HUES6 (cell line): ENCODE measurements around the gene TXNRD3.

Experiments
- H3K27ac ChIP-seq: 2 replicates; pipeline ENCODE4 v1.7.0; 2013; ENCODE audit warnings: low read depth, mild to moderate bottlenecking, low read length, inconsistent platforms
- H3K27me3 ChIP-seq: 2 replicates; pipeline ENCODE4 v1.6.1; 2013; ENCODE audit warnings: low read length; ENCODE audit not compliant: control insufficient read depth, insufficient read depth
- H3K36me3 ChIP-seq: 2 replicates; pipeline ENCODE4 v1.6.1; 2013; ENCODE audit warnings: low read length; ENCODE audit not compliant: control insufficient read depth, insufficient read depth
- H3K4me1 ChIP-seq: 2 replicates; pipeline ENCODE4 v1.6.1; 2013; ENCODE audit warnings: low read length; ENCODE audit not compliant: control insufficient read depth, insufficient read depth
- H3K4me3 ChIP-seq: 2 replicates; pipeline ENCODE4 v1.5.1; 2013; ENCODE audit warnings: low read depth, low read length
- H3K9ac ChIP-seq: one replicate; pipeline ENCODE4 v1.6.1; 2013; ENCODE audit warnings: mild to moderate bottlenecking, low read length
- H3K9me3 ChIP-seq: 2 replicates; pipeline ENCODE4 v1.6.1; 2013; ENCODE audit warnings: low read depth, low read length; ENCODE audit not compliant: control insufficient read depth, insufficient read depth

TXNRD3 gene

GRCh38 chr3:126661532-126662364 lies 6.8 kb upstream of the TXNRD3 start:
- no peak overlapping the region for H3K9ac ChIP-seq
- H3K4me3 ChIP-seq, result no peak overlapping the region
- peaks cover 24% of the 10 kb centered on the region; the same call in 1 of the 2 replicates for H3K27me3 ChIP-seq
- H3K36me3 ChIP-seq, result no peaks in the 10 kb centered on the region
- no peaks in the 10 kb centered on the region; the same call in 1 of the 2 replicates for H3K9me3 ChIP-seq
- no peak overlapping the region for H3K27ac ChIP-seq
- no peaks in the 10 kb centered on the region for H3K4me1 ChIP-seq

DNA sequence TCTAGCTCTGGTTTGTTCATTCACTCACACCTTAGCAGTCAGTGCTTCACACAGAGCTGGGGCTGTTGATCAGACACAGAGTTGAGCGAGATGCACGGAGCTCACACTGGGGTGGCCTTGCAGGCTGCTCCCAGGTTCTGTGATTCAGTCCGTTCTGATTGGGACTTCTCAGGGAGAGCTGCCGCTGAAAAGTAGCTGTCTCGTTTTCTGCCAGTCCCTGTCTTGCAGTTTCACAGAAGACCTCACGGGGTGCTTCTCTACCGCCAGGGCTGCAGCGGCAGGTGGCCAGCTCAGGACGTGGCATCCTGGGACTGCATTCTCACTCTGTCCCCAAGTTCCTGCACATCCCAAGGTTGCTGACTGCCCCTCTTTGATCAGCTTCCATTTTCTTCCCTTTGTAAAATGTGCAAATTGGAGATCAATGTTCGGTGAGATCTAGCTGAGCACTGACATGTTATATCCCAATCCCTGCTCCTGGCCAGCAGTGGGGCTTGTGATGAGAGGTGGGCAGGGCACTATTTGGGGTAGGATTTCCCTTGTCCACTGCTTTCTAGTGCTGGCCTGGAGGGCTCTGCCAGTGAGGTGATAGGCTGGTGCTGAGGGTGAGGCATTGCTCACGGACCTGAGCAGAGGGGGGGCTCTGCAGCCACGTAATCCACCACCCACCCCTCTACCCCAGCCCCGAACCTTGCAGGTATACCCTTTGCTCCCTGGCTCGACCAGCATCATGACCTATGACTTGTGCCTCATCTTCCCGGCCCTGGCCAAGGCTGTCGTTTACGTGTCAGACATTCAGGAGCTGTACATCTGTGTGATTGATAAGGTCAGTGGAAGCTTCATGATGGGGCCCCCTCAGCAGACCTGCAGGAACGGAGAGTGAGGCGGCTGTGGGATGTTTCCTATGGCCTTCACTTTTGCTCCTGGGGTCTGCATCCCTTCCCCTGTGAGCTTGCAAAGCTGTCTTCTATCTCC lies 5.3 kb upstream of the TXNRD3 start:
- Histone ChIP-seq H3K4me1 (no peaks in the 10 kb centered on the region), H3K27me3 (peaks cover 39% of the 10 kb centered on the region), H3K27ac (no peak overlapping the region), H3K9ac (no peak overlapping the region), H3K4me3 (no peak overlapping the region), H3K36me3 (no peaks in the 10 kb centered on the region), H3K9me3 (no peaks in the 10 kb centered on the region; the same call in 1 of the 2 replicates)

DNA sequence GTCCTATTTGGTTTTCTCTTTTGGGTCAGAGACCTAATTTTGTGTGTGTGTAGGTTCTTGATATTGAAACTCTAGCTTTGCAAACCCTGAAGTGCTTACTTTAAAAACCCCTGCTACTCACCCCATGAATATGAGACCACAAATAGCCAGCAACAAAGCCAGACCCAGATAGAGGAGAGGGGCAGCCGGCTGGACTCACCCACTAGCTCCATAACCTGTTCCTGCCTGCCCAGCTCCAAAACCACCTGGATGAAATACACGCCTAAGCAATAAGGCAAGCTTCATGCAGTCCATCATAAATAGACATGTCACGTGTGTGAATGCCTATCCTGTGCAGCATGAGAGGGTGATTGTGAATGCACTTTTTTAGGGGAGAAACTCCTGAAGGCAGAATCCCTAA lies 3.7 kb upstream of the TXNRD3 start:
- Histone ChIP-seq H3K36me3 (no peaks in the 10 kb centered on the region), H3K27ac (no peak overlapping the region), H3K4me1 (peaks cover 4% of the 10 kb centered on the region; the same call in 1 of the 2 replicates), H3K9me3 (no peaks in the 10 kb centered on the region; the same call in 1 of the 2 replicates), H3K9ac (no peak overlapping the region), H3K27me3 (peaks cover 54% of the 10 kb centered on the region), H3K4me3 (no peak overlapping the region)

DNA sequence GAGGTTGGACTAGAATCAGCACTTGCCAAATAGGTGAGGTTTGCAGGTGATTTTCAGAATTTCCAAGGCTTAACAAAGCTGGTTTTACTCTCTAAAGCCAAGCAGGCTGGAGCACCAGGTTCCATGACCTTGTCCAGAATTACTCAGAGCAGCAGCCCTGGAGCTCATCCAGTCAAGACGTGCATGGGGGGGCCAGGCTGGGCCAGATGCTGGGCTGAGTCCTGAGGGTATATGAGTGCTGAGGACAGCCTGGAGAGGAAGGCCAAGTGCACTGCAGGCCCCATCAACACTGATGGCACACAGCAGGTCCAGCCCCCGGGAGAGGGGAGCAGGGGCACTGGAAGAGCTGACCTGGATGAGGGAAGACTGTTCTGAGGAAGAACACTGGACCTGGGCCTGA lies 3.0 kb upstream of the TXNRD3 start:
- H3K27ac ChIP-seq, result no peak overlapping the region

GRCh38 chr3:126656371-126657134 lies 1.6 kb upstream of the TXNRD3 start:
- H3K36me3 ChIP-seq, result no peaks in the 10 kb centered on the region
- H3K9me3 ChIP-seq, result no peaks in the 10 kb centered on the region; the same call in 1 of the 2 replicates
- no peak overlapping the region for H3K27ac ChIP-seq
- H3K9ac ChIP-seq, result no peak overlapping the region
- peaks cover 61% of the 10 kb centered on the region for H3K27me3 ChIP-seq
- H3K4me3 ChIP-seq, result no peak overlapping the region
- peaks cover 4% of the 10 kb centered on the region; the same call in 1 of the 2 replicates for H3K4me1 ChIP-seq

More for the DNA sequence above, 3.0 kb upstream of the TXNRD3 start:
- Histone ChIP-seq H3K36me3 (no peaks in the 10 kb centered on the region), H3K4me3 (no peak overlapping the region), H3K27me3 (peaks cover 55% of the 10 kb centered on the region), H3K9ac (no peak overlapping the region), H3K9me3 (no peaks in the 10 kb centered on the region; the same call in 1 of the 2 replicates), H3K4me1 (peaks cover 4% of the 10 kb centered on the region; the same call in 1 of the 2 replicates)

DNA sequence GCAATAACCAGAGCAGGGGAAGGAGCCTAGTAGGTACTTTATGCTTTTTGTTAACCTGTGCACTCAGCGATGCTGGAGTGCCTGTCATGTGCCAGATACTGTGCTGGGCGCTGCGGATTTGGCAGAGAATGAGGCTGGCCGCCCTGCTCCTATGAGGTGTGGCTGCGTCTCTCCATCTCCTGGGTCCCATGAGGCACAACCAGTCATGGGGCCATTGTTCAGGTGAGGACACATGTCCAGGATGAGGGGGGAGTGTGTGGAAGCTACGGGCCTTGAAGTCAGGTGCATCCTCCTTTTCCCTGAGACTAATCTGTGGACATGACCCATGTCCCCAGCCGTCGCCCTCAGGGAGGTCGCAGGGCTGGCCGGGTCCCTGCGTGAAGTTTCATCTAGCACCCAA lies 963 bp upstream of the TXNRD3 start:
- peaks cover 58% of the 10 kb centered on the region for H3K27me3 ChIP-seq
- no peaks in the 10 kb centered on the region for H3K9me3 ChIP-seq
- H3K36me3 ChIP-seq, result no peaks in the 10 kb centered on the region
- no peak overlapping the region for H3K9ac ChIP-seq
- peaks cover 4% of the 10 kb centered on the region; the same call in 1 of the 2 replicates for H3K4me1 ChIP-seq
- H3K4me3 ChIP-seq, result no peak overlapping the region
- H3K27ac ChIP-seq, result no peak overlapping the region

DNA sequence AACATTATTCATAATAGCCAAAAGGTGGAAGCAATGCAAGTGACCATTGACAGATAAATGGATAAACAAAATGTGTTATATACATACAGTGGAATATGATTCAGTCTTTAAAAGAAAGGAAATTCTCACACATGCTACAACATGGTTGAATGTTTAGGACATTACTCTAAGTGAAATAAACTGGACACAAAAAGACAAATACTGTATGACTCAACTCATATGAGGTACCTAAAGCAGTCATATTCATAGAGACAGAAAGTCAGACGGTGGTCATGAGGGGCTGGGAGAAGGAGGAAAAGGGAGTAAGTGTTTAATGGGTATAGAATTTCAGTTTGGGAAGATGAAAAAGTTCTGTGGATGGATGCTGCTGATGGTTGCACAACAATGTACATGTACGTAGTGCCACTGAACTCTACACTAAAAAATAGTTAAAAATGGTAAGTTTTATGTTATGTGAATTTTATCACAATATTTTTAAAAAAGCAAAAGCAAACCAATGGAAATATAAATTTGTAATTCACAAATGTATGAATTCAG lies 5.3 kb downstream of the TXNRD3 start:
- Histone ChIP-seq H3K27me3 (peaks cover 22% of the 10 kb centered on the region), H3K9me3 (no peaks in the 10 kb centered on the region), H3K27ac (no peak overlapping the region), H3K36me3 (no peaks in the 10 kb centered on the region), H3K4me3 (no peak overlapping the region), H3K4me1 (peaks cover 4% of the 10 kb centered on the region; the same call in 1 of the 2 replicates), H3K9ac (no peak overlapping the region)

GRCh38 chr3:126646674-126647073 lies 8.2 kb downstream of the TXNRD3 start:
- Histone ChIP-seq H3K4me3 (no peak overlapping the region), H3K27me3 (no peaks in the 10 kb centered on the region), H3K36me3 (peaks cover 4% of the 10 kb centered on the region; the same call in 1 of the 2 replicates), H3K9ac (no peak overlapping the region), H3K4me1 (no peaks in the 10 kb centered on the region), H3K9me3 (no peaks in the 10 kb centered on the region), H3K27ac (no peak overlapping the region)

DNA sequence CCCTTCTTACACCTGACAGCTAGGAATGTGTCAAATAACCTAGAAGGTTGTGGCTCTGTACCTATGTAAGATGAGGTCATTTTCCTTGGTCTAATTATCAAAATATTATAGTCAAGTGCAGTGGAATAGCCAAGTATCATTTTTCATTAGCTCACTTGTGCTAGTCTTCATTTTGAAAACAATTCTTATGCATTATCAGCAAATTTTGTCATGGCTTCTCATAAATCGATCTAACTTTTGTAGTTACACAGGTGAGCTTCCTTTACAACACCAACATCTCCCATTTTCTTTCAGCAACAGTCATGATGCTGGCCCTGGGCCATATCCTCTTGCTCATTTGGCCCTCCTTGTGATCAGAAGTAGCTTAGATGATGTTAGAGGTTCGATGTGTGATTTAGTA lies 10.3 kb downstream of the TXNRD3 start:
- Histone ChIP-seq H3K9ac (no peak overlapping the region), H3K27me3 (no peaks in the 10 kb centered on the region), H3K36me3 (peaks cover 4% of the 10 kb centered on the region; the same call in 1 of the 2 replicates), H3K9me3 (no peaks in the 10 kb centered on the region), H3K4me3 (no peak overlapping the region), H3K4me1 (no peaks in the 10 kb centered on the region), H3K27ac (no peak overlapping the region)

- no peak overlapping the region for H3K27ac ChIP-seq
- H3K4me1 ChIP-seq, result no peaks in the 10 kb centered on the region
- H3K4me3 ChIP-seq, result no peak overlapping the region
- H3K9me3 ChIP-seq, result no peaks in the 10 kb centered on the region
- no peaks in the 10 kb centered on the region for H3K27me3 ChIP-seq
- peaks cover 6% of the 10 kb centered on the region; the same call in 1 of the 2 replicates for H3K36me3 ChIP-seq
- no peak overlapping the region for H3K9ac ChIP-seq
These were observed 16.1 kb downstream of the TXNRD3 start for GRCh38 chr3:126638790-126639189.
